ENCODE measurements around the gene TMOD4.
A peak's percentile ranks its signal among the peaks of the same experiment; 100 is the strongest.
"Not testable (repeated sequence)": the region's sequence is repeated elsewhere in the genome, so short reads cannot be mapped to it uniquely, and the experiment has no call there.

TMOD4 gene

GRCh38 chr1:151175863-151176262 lies at the start of gene TMOD4:
Gene TMOD4 (minus strand): TSS chr1:151175981. CDS start chr1:151174875, 1,106 bp downstream.
- TF ChIP-seq JUND (IDR thresholded peaks at IDR 0.05; ENCODE audit: low read depth), result no peak
- in situ Hi-C loops (cut with HindIII; ENCODE audit: low pct_unique_long_range_greater_than_20kb, low sequenced_read_pairs), result no loop called here
- no peak for DNase-seq (ENCODE audit: low read depth in 1 of 2, low spot score in 1 of 2)

GRCh38 chr1:151222130-151222529 lies 46.3 kb upstream of the TMOD4 start:
- no peak for TF ChIP-seq JUND (IDR thresholded peaks at IDR 0.05; ENCODE audit: low read depth)
- in situ Hi-C loops (cut with HindIII; ENCODE audit: low pct_unique_long_range_greater_than_20kb, low sequenced_read_pairs), result no loop called here
- DNase-seq (ENCODE audit: low read depth in 1 of 2, low spot score in 1 of 2), result no peak

- no peak for TF ChIP-seq JUND (IDR thresholded peaks at IDR 0.05; ENCODE audit: low read depth)
- in situ Hi-C loops (cut with HindIII; ENCODE audit: low pct_unique_long_range_greater_than_20kb, low sequenced_read_pairs), result no loop called here
Measured at GRCh38 chr1:151221616-151222015, 45.8 kb upstream of the TMOD4 start.

GRCh38 chr1:151213560-151213959 lies 37.8 kb upstream of the TMOD4 start:
- in situ Hi-C loops (cut with HindIII; ENCODE audit: low pct_unique_long_range_greater_than_20kb, low sequenced_read_pairs), result no loop called here
- no peak for DNase-seq (ENCODE audit: low read depth in 1 of 2, low spot score in 1 of 2)
- TF ChIP-seq JUND (IDR thresholded peaks at IDR 0.05; ENCODE audit: low read depth), result no peak

More at GRCh38 chr1:151221616-151222015, 45.8 kb upstream of the TMOD4 start:
- DNase-seq (ENCODE audit: low read depth in 1 of 2, low spot score in 1 of 2), result no peak

- in situ Hi-C loops (cut with HindIII; ENCODE audit: low pct_unique_long_range_greater_than_20kb, low sequenced_read_pairs), result no loop called here
- no peak for TF ChIP-seq JUND (IDR thresholded peaks at IDR 0.05; ENCODE audit: low read depth)
- DNase-seq (ENCODE audit: low read depth in 1 of 2, low spot score in 1 of 2), result no peak
Measured at GRCh38 chr1:151211972-151212705, 36.4 kb upstream of the TMOD4 start.

- peak in 1 of 2 experiments; percentile 35 for DNase-seq (ENCODE audit: low read depth in 1 of 2, low spot score in 1 of 2)
- in situ Hi-C loops (cut with HindIII; ENCODE audit: low pct_unique_long_range_greater_than_20kb, low sequenced_read_pairs), result no loop called here
- no peak for TF ChIP-seq JUND (IDR thresholded peaks at IDR 0.05; ENCODE audit: low read depth)
Measured at GRCh38 chr1:151210830-151211229, 35.0 kb upstream of the TMOD4 start.

- in situ Hi-C loops (cut with HindIII; ENCODE audit: low pct_unique_long_range_greater_than_20kb, low sequenced_read_pairs); DNase-seq (ENCODE audit: low read depth in 1 of 2, low spot score in 1 of 2): not testable (repeated sequence)
Measured at GRCh38 chr1:151205381-151205965, 29.7 kb upstream of the TMOD4 start.

- TF ChIP-seq JUND (IDR thresholded peaks at IDR 0.05; ENCODE audit: low read depth), result no peak
- in situ Hi-C loops (cut with HindIII; ENCODE audit: low pct_unique_long_range_greater_than_20kb, low sequenced_read_pairs), result no loop called here
- no peak for DNase-seq (ENCODE audit: low read depth in 1 of 2, low spot score in 1 of 2)
Measured at GRCh38 chr1:151199873-151200581, 24.2 kb upstream of the TMOD4 start.

GRCh38 chr1:151198254-151199127 lies 22.7 kb upstream of the TMOD4 start, which contains the start of gene PIP5K1A:
Gene PIP5K1A (plus strand): TSS chr1:151198552. CDS start chr1:151198997, 445 bp downstream.
- DNase-seq (ENCODE audit: low read depth in 1 of 2, low spot score in 1 of 2), result peak; percentile 96 to 100
- in situ Hi-C loops (cut with HindIII; ENCODE audit: low pct_unique_long_range_greater_than_20kb, low sequenced_read_pairs), result no loop called here
- no peak for TF ChIP-seq JUND (IDR thresholded peaks at IDR 0.05; ENCODE audit: low read depth)

GRCh38 chr1:151197863-151198253 lies 22.1 kb upstream of the TMOD4 start:
- TF ChIP-seq JUND (IDR thresholded peaks at IDR 0.05; ENCODE audit: low read depth), result no peak
- DNase-seq (ENCODE audit: low read depth in 1 of 2, low spot score in 1 of 2), result no peak
- in situ Hi-C loops (cut with HindIII; ENCODE audit: low pct_unique_long_range_greater_than_20kb, low sequenced_read_pairs), result no loop called here

GRCh38 chr1:151196292-151196800 lies 20.6 kb upstream of the TMOD4 start:
- in situ Hi-C loops (cut with HindIII; ENCODE audit: low pct_unique_long_range_greater_than_20kb, low sequenced_read_pairs), result no loop called here
- peak in 1 of 2 experiments; percentile 96 for DNase-seq (ENCODE audit: low read depth in 1 of 2, low spot score in 1 of 2)
- no peak for TF ChIP-seq JUND (IDR thresholded peaks at IDR 0.05; ENCODE audit: low read depth)

All from T47D (cell line).